Measurements from ENCODE around the gene CPSF4L. TPM values are rescaled to one million over a fixed set of nuclear protein-coding genes. Genes with fewer than 3 reads are reported as not detected.

CPSF4L gene
- total and polyA plus RNA-seq, 2 of the 13 experiments (the other 11 are each of a cell fraction or from before 2014, with no cell fraction given), result 0.73 to 1.6 TPM

- TF ChIP-seq PBX3 (CRISPR knock-in tag; IDR thresholded peaks at IDR 0.05; ENCODE audit: borderline replicate concordance) (no peak), SATB2 (CRISPR knock-in tag; IDR thresholded peaks at IDR 0.05) (no peak), PAWR (CRISPR knock-in tag; IDR thresholded peaks at IDR 0.05; ENCODE audit: borderline replicate concordance) (no peak), ZNF761 (CRISPR knock-in tag; conservative IDR thresholded peaks at IDR 0.05) (peak; percentile 76; the same call in 1 of the 2 replicates), GABPA (IDR thresholded peaks at IDR 0.05; ENCODE audit: low read depth, low read length) (no peak), GABPA (CRISPR knock-in tag; IDR thresholded peaks at IDR 0.05; ENCODE audit: low read depth) (peak; percentile 43; the same call in 1 of the 2 replicates), ELF3 (CRISPR knock-in tag; IDR thresholded peaks at IDR 0.05) (peak; percentile 62), TAF15 (IDR thresholded peaks at IDR 0.05; ENCODE audit: low read depth, low read length, poor library complexity, severe bottlenecking) (no peak), NR3C1 (CRISPR knock-in tag; IDR thresholded peaks at IDR 0.05) (no peak), SSRP1 (CRISPR knock-in tag; IDR thresholded peaks at IDR 0.05) (no peak), YY1 (IDR thresholded peaks at IDR 0.05; ENCODE audit: insufficient read depth, insufficient replicate concordance, low read depth, low read length) (peak; percentile 20), ZMAT3 (CRISPR knock-in tag; conservative IDR thresholded peaks at IDR 0.05) (peak; percentile 86; the same call in 1 of the 2 replicates), XRCC5 (optimal IDR thresholded peaks at IDR 0.05; ENCODE audit: low read length) (no peak), ZNF460 (CRISPR knock-in tag; IDR thresholded peaks at IDR 0.05; ENCODE audit: borderline replicate concordance) (peak; percentile 67; the same call in 1 of the 2 replicates), NR2F1 (CRISPR knock-in tag; IDR thresholded peaks at IDR 0.05) (peak; percentile 99), MIER3 (CRISPR knock-in tag; IDR thresholded peaks at IDR 0.05; ENCODE audit: borderline replicate concordance) (peak; percentile 90), SIN3B (IDR thresholded peaks at IDR 0.05; ENCODE audit: low read length) (no peak)
- TF ChIP-seq, protein P1, sequence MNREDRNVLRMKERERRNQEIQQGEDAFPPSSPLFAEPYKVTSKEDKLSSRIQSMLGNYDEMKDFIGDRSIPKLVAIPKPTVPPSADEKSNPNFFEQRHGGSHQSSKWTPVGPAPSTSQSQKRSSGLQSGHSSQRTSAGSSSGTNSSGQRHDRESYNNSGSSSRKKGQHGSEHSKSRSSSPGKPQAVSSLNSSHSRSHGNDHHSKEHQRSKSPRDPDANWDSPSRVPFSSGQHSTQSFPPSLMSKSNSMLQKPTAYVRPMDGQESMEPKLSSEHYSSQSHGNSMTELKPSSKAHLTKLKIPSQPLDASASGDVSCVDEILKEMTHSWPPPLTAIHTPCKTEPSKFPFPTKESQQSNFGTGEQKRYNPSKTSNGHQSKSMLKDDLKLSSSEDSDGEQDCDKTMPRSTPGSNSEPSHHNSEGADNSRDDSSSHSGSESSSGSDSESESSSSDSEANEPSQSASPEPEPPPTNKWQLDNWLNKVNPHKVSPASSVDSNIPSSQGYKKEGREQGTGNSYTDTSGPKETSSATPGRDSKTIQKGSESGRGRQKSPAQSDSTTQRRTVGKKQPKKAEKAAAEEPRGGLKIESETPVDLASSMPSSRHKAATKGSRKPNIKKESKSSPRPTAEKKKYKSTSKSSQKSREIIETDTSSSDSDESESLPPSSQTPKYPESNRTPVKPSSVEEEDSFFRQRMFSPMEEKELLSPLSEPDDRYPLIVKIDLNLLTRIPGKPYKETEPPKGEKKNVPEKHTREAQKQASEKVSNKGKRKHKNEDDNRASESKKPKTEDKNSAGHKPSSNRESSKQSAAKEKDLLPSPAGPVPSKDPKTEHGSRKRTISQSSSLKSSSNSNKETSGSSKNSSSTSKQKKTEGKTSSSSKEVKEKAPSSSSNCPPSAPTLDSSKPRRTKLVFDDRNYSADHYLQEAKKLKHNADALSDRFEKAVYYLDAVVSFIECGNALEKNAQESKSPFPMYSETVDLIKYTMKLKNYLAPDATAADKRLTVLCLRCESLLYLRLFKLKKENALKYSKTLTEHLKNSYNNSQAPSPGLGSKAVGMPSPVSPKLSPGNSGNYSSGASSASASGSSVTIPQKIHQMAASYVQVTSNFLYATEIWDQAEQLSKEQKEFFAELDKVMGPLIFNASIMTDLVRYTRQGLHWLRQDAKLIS (CRISPR knock-in tag; IDR thresholded peaks at IDR 0.05), result no peak
- TF ChIP-seq, protein P2, sequence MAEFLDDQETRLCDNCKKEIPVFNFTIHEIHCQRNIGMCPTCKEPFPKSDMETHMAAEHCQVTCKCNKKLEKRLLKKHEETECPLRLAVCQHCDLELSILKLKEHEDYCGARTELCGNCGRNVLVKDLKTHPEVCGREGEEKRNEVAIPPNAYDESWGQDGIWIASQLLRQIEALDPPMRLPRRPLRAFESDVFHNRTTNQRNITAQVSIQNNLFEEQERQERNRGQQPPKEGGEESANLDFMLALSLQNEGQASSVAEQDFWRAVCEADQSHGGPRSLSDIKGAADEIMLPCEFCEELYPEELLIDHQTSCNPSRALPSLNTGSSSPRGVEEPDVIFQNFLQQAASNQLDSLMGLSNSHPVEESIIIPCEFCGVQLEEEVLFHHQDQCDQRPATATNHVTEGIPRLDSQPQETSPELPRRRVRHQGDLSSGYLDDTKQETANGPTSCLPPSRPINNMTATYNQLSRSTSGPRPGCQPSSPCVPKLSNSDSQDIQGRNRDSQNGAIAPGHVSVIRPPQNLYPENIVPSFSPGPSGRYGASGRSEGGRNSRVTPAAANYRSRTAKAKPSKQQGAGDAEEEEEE (CRISPR knock-in tag; IDR thresholded peaks at IDR 0.05; ENCODE audit: borderline replicate concordance), result peak; percentile 89; the same call in 1 of the 2 replicates
These were observed 27.0 kb upstream of the CPSF4L start (continued) for GRCh38 chr17:73288534-73289302.

All from HepG2 (cell line).